DND-41 (cell line): ENCODE measurements around the gene C9orf153.

ENCODE experiments used
- ATAC-seq: fragments of 200-7000 bp; cut with Tn5 transposase; 3 replicates; pipeline ENCODE4 v1.9.1; 2021; ENCODE audit warnings: low read depth; ENCODE audit not compliant: insufficient read depth
- DNase-seq: peaks from one replicate; pipeline ENCODE4 v3.0.0-alpha.2; 2020
- H2AFZ ChIP-seq: 2 replicates; pipeline ENCODE4 v1.6.0; 2012; ENCODE audit warnings: low read depth, low read length
- H3K27ac ChIP-seq: 2 replicates; pipeline ENCODE4 v1.5.1; 2012; ENCODE audit warnings: low read length, inconsistent platforms
- H3K27me3 ChIP-seq: fragments of 200-600 bp; sonication (generic); 2 replicates; pipeline ENCODE4 v1.6.0; 2012; ENCODE audit warnings: low read length, mild to moderate bottlenecking, inconsistent platforms; ENCODE audit not compliant: insufficient read depth, poor library complexity
- H3K36me3 ChIP-seq: 2 replicates; pipeline ENCODE4 v1.5.1; 2012; ENCODE audit warnings: low read length, inconsistent platforms; ENCODE audit not compliant: insufficient read depth
- H3K4me1 ChIP-seq: 2 replicates; pipeline ENCODE4 v1.5.1; 2012; ENCODE audit warnings: mild to moderate bottlenecking, low read length; ENCODE audit not compliant: insufficient read depth
- H3K4me2 ChIP-seq: 2 replicates; pipeline ENCODE4 v1.6.0; 2012; ENCODE audit warnings: mild to moderate bottlenecking, moderate library complexity, low read length, inconsistent platforms; ENCODE audit not compliant: insufficient read depth
- H3K4me3 ChIP-seq, 2 experiments: fragments of 200-600 bp in 1 of 2; shearing (Covaris generic) in 1 of 2; 2 replicates each; pipeline ENCODE4 v1.5.1; 2012 to 2016; ENCODE audit warnings: inconsistent platforms in 2 of 2, low read length in 2 of 2, mild to moderate bottlenecking in 2 of 2, low read depth in 1 of 2, moderate library complexity in 1 of 2
- H3K79me2 ChIP-seq: 2 replicates; pipeline ENCODE4 v1.6.0; 2012; ENCODE audit warnings: low read length, inconsistent platforms; ENCODE audit not compliant: insufficient read depth
- H3K9ac ChIP-seq: 2 replicates; pipeline ENCODE4 v1.6.0; 2012; ENCODE audit warnings: low read depth, mild to moderate bottlenecking, inconsistent platforms, low read length, moderate library complexity
- H3K9me3 ChIP-seq: 2 replicates; pipeline ENCODE4 v1.5.1; 2012; ENCODE audit warnings: low read length, moderate library complexity, mild to moderate bottlenecking, inconsistent platforms; ENCODE audit not compliant: insufficient read depth, severe bottlenecking
- H4K20me1 ChIP-seq: 2 replicates; pipeline ENCODE4 v1.6.0; 2012; ENCODE audit warnings: low read length; ENCODE audit not compliant: insufficient read depth
- EZH2 ChIP-seq: IDR thresholded peaks from 3 replicates; pipeline ENCODE4 v1.6.1; 2012; ENCODE audit warnings: borderline replicate concordance, low read depth, mild to moderate bottlenecking, moderate library complexity, low read length, inconsistent platforms; ENCODE audit not compliant: severe bottlenecking
- TF ChIP-seq, protein P1 (sequence below): IDR thresholded peaks from 2 replicates; pipeline ENCODE4 v1.5.1; 2012; ENCODE audit warnings: borderline replicate concordance, low read length, moderate library complexity, mild to moderate bottlenecking; ENCODE audit not compliant: poor library complexity, severe bottlenecking; ENCODE audit errors: extremely low read depth

Gene C9orf153

DNA sequence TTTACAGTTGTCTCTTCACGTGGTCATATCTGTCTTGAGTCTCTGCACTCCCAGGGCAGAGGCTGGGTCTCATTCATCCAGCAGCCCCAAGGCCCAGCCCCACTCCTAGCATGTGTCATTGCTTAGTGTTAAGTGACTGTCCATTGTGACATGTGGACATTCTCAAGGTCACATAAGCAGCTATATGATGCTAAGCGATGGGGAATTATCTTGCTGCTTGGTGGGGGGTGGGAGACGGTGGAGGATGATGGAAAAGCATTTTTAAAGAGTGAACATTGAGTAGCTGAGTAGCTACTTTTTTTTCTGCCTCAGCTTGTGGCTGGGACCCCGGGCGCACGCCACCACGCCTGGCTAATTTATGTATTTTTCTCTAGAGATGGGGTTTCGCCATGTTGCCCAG, at the start of gene C9orf153:
Gene C9orf153, minus strand, starts transcription at position 101 of the 400 bp plus-strand sequence. CDS start 30,054 bp downstream, outside the sequence.
- H3K36me3 ChIP-seq: peaks cover 20% of the 10 kb centered on the region
- no peaks in the 10 kb centered on the region for H3K4me1 ChIP-seq
- no peak for TF ChIP-seq EZH2
- TF ChIP-seq, protein P1, sequence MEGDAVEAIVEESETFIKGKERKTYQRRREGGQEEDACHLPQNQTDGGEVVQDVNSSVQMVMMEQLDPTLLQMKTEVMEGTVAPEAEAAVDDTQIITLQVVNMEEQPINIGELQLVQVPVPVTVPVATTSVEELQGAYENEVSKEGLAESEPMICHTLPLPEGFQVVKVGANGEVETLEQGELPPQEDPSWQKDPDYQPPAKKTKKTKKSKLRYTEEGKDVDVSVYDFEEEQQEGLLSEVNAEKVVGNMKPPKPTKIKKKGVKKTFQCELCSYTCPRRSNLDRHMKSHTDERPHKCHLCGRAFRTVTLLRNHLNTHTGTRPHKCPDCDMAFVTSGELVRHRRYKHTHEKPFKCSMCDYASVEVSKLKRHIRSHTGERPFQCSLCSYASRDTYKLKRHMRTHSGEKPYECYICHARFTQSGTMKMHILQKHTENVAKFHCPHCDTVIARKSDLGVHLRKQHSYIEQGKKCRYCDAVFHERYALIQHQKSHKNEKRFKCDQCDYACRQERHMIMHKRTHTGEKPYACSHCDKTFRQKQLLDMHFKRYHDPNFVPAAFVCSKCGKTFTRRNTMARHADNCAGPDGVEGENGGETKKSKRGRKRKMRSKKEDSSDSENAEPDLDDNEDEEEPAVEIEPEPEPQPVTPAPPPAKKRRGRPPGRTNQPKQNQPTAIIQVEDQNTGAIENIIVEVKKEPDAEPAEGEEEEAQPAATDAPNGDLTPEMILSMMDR: no peak
- no peaks in the 10 kb centered on the region for H3K9me3 ChIP-seq
- H3K9ac ChIP-seq: no peak within 1 kb of the TSS
- H3K4me2 ChIP-seq: no peak within 1 kb of the TSS
- H3K27me3 ChIP-seq: no peaks in the 10 kb centered on the region
- ATAC-seq: no peak
- H2AFZ ChIP-seq: no peak within 1 kb of the TSS
- no peak within 1 kb of the TSS for H3K27ac ChIP-seq
- DNase-seq: no peak
- H3K4me3 ChIP-seq: no peak within 1 kb of the TSS
- H3K79me2 ChIP-seq: no peaks in the 10 kb centered on the region
- H4K20me1 ChIP-seq: peaks cover 4% of the 10 kb centered on the region

- H3K4me3 ChIP-seq: no peak overlapping the region
- no peak for ATAC-seq
- no peak for TF ChIP-seq EZH2
- TF ChIP-seq, protein P1: no peak
- peaks cover 70% of the 10 kb centered on the region for H3K36me3 ChIP-seq
- H2AFZ ChIP-seq: no peak overlapping the region
- no peaks in the 10 kb centered on the region for H3K79me2 ChIP-seq
- H4K20me1 ChIP-seq: no peaks in the 10 kb centered on the region
- H3K27ac ChIP-seq: no peak overlapping the region
- no peaks in the 10 kb centered on the region for H3K4me1 ChIP-seq
- H3K9me3 ChIP-seq: no peaks in the 10 kb centered on the region
- no peak for DNase-seq
- H3K9ac ChIP-seq: no peak overlapping the region
- H3K27me3 ChIP-seq: no peaks in the 10 kb centered on the region
- no peak overlapping the region for H3K4me2 ChIP-seq
Measured at GRCh38 chr9:86308687-86309086, 49.2 kb upstream of the C9orf153 start.

GRCh38 chr9:86304236-86304730, 44.8 kb upstream of the C9orf153 start:
- DNase-seq (no peak), ATAC-seq (no peak)
- Histone ChIP-seq H3K4me1 (no peaks in the 10 kb centered on the region), H3K4me3 (no peak overlapping the region), H3K9ac (no peak overlapping the region), H3K9me3 (no peaks in the 10 kb centered on the region), H3K4me2 (no peak overlapping the region), H4K20me1 (no peaks in the 10 kb centered on the region), H2AFZ (no peak overlapping the region), H3K27ac (no peak overlapping the region), H3K36me3 (peaks cover 81% of the 10 kb centered on the region), H3K79me2 (no peaks in the 10 kb centered on the region), H3K27me3 (no peaks in the 10 kb centered on the region)
- TF ChIP-seq EZH2: no peak
- TF ChIP-seq, protein P1: no peak
